IPS-NIHi11 (cell line): ENCODE data around the gene PLN.
A peak's percentile ranks its signal among the peaks of the same experiment; 100 is the strongest.

Source experiments
- DNase-seq: peaks from one replicate; pipeline ENCODE4 v3.0.0; 2012; ENCODE audit warnings: mixed read lengths, low spot score

PLN gene

DNA sequence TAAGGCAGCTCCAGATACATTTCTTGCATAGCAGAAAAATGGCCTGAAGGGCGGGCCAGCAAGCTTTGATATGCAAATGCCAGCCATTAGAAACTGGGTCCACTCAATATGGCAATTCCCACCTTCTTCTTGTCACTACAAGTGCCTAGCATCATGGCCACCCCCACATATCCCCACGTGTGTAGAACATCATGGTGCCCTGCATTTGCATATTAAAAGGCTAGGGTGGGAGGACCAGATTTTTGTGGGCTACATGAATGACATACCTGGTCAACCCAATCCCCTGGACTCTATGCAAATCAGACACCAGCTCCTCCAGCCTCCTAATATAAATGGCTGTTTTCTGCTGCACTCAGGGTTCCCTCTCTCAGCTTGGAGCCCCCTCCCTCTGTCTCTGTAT, 31.7 kb downstream of the PLN start:
- DNase-seq, result no peak

DNA sequence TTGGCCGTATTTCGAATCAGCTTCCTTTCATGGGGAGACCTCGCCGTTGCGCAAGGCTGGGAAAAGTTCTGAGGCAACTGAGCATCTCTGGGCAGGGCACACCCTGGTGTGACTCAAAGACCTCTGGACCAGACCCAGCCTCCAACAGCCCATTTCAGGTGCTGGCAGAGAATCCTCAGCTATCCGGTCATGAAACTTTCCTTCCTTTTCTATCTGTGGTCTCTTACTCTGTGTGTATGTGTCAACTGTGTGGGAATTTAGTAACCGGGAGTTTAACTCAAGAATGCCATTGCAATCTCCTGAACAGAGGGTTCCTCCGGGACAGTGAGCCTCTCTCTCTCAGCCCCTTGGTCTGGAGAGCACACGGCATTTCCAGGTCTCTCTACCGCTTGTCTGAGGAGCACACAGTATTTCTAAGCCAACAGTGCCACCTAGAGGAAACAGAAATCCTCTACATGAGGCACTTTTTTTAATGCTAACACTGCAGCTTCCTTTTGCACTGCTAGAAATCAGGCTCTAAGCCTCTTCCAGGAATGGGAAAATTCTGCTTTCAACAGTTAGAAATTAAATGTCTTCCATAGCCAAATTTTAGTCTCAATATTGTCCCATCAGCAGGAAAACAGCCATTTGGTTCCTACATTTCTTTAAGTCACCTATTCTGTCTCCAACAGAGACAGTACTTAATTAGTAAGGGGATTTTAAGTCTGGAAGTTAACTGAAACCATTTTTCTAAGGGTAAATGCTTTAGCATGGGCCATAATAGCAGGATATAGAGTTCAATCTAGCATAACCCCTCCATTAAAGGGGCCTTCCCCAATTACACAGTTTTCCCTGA, 32.7 kb downstream of the PLN start:
- DNase-seq, result peak; percentile 75

DNA sequence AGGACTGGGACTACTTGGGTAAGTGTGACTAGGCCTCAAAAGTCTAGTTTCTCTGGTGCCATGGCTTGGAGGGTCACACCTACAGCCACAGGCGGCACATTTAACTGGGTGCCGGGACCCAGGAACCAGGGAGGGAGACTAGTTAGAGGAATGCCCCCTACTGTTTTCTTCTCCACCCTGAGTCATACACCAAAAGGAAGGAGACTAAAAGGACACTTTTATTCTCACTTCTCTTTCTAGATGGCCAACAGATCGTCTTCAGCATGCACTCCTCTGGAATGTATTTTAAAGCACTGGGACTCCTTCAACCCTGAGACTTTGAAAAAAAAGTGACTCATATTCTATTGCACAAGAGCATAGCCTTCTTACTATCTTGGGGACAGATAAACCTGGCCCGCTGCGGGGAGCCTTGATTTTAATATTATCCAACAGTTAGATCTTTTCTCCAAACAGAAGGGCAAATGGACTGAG, 33.4 kb downstream of the PLN start:
- no peak for DNase-seq

DNA sequence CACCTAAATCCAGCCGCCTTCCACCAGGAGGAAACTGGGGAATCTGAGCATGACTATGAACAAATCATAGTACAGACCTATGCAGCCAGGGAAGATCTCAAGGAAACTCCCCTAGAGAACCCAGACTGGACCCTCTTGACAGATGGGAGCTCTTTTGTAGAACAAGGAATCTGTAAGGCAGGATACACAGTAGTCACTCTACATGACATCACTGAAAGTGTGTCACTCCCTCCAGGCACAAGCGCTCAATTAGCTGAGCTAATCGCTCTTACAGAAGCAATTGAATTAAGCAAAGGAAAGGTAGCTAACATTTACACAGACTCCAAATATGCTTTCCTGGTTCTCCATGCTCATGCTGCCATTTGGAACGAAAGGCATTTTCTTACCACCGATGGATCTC, 36.8 kb downstream of the PLN start:
- no peak for DNase-seq

DNA sequence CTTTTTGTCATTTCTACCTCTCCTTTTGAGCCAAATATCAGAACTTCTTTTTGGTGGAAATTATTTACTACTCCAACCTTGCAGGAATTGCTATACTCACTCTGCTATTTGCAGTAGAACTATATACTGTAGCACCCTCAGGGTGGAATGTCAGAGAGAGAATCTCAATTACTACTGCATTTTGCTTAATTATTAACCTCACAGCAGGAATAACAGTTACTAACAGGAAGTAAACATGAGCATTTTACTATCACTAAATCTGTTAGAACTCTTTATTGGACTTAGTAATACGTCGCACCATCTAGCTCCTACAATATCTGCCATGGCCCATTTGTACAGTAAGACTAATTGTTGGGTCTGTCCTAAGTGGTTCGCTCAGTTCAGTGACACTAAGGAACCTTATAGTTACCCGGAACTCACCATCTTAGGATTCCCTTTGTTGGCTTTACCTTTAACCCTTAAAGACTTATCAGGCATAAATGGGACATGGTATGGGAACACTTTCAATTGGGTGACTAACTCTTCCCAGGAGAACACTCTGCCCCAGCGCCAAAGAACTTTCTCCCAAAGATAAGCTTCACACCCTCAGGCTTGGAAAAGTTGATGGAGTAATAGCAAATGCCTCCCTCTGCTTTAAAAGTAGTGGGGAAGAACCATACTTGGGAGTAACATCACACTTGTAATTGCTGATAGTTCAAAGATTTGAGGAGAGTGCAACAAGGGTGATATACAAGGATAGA, 38.8 kb downstream of the PLN start:
- no peak for DNase-seq

DNA sequence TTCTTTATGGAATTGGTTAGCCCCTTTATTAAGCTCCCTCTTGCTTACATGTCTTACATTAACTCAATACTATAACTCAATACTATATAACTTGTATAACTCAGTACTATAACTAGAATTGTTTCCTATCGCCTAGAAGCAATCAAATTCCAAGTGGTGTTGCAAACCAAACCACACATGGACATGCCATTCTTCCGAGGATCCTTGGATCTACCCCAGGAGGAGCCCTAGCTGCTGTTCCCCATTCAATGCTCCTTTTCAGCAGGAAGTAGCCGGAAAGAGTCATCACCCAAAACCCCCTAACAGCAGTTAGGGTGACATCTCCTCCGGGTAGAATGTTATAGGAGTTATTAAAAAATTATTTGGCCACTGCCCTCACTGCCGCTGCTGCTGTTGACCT, 40.5 kb downstream of the PLN start:
- no peak for DNase-seq

DNA sequence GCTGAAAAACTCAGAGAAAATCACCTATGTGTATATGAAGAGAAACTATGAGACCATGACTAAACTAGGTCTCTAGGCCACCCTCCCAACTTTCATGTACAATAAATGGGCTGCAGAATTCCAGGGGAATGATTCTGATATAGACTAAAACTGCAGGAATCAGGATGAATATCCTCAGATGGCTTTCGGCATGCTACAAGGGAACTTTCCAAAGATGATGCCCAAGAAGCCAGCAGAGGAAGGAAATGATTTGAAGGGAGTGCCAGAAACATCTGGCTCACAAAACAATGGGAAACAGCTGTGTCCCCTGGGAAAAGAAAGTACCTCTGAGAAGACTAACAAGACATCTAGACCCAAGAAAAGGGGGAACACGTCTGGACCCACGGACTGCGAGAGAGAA, 41.1 kb downstream of the PLN start:
- no peak for DNase-seq

DNA sequence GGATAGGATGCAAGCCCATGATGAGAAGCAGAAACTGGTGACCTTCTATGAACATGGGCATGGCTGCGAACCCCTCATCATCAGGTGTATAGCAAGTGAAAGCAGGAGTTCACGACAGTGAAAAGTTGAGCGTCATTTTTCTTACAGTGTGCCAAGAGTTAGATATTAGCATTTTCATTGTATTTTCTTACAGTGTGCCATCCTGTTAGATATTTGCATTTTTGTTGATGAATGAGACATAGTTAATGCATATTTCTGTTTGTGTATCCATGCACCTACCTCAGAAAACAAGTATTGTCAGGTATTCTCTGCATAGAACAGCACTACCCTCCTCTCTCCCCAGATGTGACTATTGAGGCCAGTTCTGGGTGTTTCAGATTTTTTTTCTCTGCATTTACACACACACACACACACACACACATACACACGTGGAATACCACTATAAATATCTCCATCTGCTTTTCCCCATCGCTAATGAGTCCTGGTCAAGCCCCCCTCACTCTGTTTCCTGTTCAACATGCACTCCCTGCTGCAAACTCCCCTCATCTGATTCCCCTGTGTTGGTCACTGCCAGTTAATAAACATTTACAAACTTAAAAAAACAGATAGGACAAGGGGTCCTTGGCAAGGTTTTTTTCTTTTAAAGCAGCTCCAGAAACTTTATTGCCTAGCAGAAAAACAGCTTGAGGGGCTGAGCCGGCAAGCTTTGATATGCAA, 41.7 kb downstream of the PLN start:
- no peak for DNase-seq

DNA sequence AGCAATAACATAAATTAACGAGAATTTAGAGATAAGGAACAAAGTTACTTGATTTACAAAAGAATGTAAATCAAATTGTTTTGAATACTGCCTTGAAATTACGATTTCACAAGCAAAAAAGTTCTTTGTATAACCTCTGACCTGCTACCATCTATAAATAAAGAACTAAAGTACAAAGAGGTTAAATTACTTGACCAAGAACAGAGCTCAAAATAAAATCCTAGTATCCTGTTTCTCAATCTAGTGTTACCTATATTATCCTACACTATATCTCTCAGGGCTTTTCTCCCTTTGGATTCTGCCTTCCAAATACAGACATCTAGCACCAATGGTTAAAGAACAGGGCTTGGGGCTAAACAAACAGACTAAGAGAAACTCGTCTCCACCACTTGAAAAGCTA, 43.8 kb downstream of the PLN start:
- no peak for DNase-seq

DNA sequence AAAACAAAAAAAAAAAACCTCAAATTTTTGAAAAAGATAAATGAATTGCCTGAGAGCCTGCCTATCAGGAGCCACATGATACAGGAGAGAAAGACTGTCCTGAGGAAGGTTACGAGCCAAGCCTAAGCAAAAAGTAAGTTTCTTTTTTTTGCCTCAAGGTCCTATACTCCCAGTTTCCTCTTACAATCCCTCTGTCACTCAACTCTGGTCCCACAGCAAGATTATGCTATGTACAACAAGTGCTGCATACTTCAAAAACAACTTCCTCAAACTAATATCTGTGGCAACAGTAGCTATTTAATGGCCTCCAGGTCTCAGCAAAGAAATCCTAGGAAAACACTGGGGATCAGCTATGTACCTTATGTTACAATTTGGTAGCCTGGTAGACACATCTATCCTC, 46.8 kb downstream of the PLN start:
- no peak for DNase-seq

DNA sequence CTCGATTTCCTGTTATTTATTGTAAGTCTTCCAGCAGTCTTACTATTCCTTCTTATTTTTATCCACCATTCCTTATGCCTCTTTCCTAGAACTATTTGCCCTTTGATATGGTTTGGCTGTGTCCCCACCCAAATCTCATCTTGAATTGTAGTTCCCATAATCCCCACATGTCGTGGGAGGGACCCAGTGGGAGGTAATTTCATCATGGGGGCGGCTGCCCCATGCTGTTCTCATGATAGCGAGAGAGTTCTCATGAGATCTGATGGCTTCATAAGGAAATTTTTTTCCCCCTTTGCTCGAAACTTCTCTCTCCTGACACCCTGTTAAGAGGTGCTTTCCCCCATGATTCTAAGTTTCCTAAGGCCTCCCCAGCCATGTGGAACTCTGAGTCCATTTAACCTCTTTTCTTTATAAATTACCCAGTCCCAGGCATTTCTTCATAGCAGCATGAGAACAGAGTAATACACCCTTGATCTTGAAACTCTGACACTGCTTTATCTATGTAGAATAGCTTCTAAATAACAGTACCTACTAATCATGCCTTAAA, 48.8 kb downstream of the PLN start:
- no peak for DNase-seq

DNA sequence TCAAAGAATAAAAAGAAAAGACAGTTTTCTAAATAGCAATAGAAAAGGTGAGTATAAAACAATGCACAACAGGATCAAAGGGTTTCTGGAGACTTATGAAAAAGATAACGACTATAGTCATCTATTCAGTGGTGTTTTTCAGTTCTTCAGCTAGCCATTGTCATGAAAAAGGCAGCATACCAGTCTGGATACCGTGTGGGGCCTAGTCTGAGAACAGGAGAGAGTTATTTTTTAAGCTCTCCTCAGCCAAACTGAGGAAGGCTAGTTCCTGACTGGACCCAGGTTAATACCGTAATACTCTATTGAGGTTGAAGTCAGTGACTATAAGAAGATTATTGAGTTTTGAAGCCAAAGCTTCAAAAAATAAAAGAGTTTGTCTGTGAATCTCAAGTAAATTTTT, 49.5 kb downstream of the PLN start:
- DNase-seq, result no peak

DNA sequence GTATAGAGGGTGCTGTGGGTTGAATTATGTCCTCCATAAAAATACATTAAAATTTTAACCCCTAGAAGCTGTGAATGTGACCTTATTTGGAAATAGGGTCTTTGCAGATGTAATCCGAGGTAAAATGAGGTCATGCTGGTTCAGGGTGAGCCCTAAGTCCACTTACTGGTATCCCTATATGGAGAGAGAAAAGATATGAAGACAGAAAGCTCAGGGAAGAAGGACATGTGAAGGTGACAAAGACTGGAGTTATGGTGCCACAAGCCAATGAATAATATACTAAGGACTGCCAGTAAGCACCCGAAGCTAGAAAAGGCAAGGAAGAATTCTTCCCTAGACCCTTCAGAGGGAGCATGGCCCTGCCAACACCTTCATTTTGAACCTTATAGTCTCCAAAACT, 50.2 kb downstream of the PLN start:
- no peak for DNase-seq

DNA sequence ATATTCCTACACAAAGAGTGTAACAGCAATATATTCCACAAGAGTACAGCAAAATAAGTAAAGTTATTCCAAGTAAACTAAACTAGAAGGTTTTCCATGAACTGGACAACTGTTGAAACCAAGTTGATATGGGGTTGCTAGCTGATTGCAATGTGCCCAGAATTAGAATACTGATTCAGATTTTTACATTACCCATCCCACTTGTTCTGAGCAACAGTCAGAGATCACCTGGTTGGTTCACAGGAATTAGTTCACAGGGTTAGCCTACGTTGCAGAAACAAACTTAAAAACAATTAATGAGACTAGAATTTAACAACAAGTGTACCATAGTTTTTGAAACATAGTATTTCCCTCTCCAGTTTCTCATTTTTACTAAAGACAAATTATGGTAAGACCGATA, 54.2 kb downstream of the PLN start:
- DNase-seq, result no peak

DNA sequence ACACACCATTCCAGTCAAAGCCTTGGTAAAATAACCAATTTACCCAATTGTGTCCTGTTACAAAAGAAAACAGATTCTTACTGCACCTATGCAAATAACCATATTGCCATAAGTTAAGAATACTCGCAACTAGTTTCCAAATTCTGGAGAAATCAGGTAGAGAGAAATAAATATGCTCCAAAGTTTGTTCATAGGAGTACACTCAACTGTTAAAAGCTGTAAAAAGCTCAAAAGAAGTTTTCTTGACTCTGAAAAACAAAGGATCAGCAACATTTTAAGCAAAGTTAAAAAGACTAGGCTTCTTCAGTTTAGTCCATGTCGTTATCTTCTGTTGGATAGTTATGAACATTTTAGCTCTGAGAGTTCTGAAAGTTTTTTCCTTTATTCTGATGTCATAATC, 55.3 kb downstream of the PLN start:
- DNase-seq, result no peak

DNA sequence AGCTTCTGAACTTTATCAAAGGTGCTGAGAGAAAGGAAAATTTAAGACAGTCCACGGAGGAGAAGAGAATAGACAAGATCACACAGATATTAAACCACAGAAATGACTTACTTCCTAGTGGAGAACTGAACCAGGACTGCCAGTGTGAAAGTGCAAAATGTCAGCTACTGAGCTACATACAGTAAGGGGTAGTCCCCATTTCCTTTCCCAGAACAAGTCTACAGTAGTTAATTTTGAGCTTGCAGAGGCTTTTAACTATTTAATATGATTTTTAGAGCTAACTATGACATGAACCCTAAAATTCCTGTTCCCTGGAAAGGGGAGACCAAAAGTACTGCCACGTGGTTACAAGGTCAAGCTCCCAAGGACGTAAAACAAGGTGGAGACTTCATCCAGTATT, 58.2 kb downstream of the PLN start:
- no peak for DNase-seq

DNA sequence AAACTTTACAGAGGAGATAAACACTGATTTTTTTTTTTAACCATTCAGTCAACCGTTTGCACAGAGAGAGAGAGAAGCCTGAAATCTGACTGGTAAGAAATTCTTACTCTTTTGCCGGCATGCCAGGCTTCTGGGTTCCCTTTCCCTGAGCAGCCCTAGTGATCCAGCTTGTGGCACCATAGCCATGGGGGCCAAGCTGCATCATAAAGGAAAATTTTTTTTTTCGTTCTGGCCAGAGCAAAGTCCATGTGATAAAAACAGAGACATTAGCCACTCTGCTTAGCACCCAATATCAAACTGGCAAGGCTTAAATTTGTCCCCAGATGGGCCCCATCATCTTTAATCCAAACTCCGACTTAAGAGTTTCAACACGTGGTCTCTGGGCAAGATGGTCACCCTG, 58.8 kb downstream of the PLN start:
- DNase-seq, result no peak
